NK-92 (cell line): ENCODE results near the gene SEC22A.
A peak's percentile ranks its signal among the peaks of the same experiment; 100 is the strongest.

Source experiments
- DNase-seq: peaks from one replicate; lab custom pipeline; 2025; ENCODE audit not compliant: unreplicated experiment; lab: John Stamatoyannopoulos, UW

Gene SEC22A, protein sequence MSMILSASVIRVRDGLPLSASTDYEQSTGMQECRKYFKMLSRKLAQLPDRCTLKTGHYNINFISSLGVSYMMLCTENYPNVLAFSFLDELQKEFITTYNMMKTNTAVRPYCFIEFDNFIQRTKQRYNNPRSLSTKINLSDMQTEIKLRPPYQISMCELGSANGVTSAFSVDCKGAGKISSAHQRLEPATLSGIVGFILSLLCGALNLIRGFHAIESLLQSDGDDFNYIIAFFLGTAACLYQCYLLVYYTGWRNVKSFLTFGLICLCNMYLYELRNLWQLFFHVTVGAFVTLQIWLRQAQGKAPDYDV

DNA sequence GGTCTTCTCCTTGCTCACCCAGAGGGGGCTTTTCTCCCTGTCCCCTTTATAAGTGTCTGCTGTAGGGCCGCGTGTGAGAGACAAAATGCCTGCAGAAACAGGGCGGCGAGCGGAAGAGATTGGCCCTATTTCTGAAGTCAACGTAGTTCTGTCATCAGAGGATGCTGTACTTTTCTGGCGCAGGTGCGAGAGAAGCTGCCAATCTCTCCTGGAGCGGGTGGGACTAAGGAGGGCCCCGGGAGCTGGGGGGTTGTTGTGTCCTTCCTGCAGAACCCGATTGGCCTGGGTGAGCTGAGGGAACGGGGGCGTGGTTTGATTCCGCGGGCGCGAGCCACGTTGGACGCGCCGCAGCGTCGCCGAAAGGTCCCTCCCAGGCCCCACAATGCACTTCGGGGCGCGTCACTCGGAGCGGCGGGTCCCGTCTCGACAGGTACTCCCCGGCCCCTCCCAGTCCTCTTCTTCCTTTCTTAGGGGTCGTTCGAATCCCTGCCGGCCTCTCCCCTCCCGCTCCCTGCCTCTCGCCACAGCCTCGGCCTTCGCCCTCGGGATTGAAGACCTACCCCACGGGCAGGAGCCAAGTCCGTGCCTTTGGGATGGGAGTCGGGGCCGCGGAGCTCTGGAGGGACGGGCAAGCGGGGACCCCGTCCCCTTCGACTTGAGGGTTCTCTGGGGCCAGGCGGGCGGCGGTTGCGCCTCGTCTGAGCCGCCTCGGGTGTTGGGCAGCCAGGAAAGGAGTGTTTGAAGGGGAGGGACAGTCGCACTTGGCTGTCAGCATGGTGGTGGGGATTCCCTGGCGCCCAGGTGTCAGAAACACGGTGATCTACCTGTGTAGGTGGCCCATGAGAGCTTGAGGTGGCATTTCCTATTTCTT, at the start of gene SEC22A:
TSS of gene SEC22A (plus strand) at position 387 of the 871 bp plus-strand sequence. CDS start 7,275 bp downstream, outside the sequence.
- peak; percentile 86 for DNase-seq

DNA sequence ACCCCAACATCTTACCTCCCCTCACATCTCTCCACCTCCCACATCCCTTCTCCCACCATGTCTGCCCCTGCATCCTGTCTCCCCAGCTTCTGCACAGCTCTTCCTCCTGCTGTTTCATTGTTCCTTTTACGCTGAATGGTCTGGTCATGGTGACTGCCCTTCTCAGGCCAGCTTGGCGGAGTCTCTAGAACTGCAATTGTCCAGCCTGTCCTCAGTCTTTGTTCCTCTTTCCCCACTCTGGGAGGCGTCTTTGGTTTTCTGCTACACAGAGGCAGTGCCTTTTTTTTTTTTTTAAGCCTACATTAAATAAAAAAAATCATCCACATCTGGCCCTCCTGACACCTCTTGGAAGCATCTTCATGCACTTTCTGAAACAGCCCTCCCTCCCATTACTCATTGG, 49.1 kb upstream of the SEC22A start:
- DNase-seq: no peak

DNA sequence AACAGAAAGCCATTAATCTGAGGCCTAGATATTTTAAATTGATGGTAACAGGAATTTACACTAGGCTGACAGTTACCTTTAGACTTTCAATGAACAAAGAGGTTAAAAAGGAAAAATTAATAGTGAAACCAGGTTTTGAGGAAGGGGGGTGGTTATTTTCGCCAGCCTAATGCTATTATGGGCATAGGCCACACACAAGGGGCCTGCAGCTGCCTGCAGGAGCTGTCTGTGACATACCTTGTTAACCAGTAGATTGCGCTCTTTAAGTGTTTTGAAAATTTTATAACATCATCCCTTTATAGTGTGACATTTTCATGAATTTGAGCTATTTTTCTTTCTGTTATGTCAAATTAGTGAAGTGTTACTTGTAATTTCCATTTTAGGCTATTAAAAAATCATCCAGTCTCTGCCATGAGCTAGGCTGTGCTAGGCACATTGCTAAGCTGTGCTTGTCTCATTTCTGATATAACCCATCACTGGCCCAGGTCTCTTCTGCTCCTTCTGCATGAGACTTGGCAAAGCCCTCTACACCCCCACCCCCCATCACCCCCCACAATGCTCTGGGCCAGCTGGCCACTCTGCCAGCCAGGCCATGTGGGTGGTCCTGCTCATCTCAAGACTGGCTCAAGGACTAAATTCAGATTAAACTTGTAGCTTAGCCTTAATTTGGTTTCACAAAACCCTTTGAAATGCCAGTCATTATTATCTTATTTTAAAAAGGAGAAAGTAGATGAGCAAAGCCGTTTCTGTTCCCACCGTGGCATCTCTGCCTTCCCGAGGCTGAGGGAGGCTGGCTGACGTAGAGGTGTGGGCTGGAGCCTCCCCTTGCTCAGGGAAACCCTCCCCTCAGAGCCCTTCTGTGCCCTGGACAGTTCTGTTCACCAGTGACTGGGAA, 48.4 kb upstream of the SEC22A start:
- no peak for DNase-seq

DNA sequence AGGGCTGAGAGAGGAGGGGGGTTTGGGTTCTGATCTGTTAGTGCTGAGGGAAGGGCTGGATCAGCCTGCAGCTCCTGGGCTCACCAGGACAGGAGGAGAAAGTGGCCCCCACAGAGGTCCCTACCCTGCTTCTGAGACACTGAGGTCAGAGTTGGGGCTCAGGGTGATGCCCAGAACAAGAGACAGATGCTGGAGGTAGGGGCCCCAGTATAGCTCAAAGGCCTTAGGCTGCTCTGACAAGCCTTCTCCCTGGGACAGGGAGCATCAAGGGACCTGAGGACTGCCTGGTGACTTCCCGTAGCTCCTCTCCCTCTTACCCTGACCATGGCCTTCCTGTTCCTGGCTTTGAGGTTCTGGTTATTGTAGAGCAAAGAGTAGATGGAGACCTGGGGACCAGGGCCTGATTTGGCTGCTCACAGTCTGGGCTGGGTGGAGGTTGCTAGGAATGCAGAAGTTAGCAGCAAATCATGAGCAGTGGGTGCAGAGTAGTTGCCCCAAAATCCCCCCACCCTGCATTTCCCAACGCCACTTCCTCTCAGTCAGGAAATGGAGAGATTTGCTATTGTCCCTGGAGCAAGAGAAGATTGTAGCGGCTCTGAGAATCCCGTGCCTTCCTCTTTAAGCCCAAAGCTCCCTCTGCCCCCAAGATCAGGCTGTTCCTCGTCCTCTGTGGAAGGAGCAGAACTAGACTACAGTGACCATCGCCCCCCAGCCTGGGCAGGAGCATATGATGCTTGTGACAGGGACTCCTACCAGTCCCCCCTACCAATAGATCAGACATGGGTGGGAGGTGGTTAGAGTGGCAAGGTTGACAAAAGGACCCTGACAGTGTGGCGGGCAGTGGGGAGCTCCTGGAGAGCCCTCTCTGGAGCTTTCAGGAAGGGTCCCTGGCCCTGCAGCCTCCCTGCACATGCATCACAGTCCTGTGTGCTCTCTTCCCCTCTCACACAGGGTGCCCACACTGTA, 47.4 kb upstream of the SEC22A start:
- no peak for DNase-seq

DNA sequence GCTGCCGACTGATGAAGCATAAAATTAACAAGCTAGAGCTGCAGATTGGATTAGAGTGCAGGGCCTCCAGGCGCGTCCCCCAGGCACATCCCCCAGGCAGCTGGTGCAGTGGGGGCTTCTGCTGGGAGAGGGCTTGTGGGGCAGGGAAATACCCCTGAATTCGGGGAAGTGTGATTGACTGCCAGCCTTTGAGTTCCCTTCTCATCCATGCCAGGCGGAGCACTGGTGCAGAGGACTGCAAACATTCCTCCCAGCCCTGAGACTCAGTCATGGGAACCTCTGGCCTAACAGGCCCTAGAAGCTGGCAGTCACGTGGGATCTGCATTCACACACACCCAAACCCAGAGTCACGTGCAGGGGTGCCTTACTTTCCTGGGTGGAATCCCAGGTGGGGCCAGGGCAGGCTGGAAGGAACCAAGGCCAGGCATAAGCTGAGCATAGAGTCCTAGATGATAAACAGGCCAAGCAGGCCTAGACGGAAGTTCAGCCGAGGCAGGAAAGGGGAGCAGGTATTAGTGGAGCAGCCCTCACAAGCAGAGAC, 46.2 kb upstream of the SEC22A start:
- DNase-seq: no peak

DNA sequence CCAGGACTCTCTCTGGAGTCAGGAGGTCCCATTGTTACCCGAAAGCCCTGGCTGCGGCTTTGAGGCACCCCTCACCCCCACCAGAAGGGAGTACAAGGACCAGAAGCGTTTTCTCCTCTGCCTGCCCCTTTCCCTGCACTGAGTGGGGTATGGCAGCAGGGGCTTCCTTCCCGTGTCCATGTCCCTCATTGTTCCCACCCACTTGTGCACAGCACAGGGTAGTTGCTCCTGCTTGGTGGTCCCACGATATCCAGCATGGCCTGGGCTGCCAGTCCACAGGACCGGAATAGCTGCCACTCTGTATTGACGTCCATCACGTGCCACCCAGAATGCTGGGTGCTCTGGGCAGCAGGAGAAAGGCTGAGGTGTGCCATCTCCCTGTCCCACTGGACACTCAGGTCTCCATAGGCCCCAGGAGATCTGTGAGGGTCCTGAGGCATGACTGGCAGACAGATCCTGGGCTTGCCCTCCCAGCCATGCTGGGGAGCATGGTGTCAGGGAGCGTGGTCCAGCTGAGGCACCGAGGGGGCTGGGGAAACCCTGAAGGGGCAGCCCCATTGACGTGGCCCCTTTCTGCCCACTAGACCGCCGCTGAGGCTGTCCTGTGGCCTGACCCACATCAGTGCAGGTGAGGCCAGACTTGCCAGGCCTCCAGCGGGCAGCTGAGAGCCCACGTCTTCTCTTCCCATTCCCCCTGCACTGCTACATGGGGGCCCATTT, 45.3 kb upstream of the SEC22A start:
- no peak for DNase-seq

DNA sequence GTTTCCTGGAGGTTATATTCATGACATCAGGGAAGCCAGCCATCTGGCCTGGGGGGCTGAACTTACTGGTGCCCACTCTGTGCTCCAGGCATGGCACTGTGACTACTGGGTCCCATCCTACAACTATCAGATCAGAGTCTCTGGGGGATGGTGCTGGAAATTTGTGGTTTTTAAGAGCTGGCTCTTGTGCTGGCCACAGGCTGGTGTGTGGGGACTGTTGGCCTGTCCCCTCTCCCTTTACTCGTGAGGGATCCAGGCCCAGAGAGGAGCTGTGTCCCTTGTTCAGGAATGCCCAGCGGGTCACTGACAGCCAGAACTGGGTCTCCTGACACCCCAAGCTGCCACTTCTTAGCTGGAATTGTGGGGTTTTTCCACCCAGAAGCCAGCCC, 44.5 kb upstream of the SEC22A start:
- no peak for DNase-seq

DNA sequence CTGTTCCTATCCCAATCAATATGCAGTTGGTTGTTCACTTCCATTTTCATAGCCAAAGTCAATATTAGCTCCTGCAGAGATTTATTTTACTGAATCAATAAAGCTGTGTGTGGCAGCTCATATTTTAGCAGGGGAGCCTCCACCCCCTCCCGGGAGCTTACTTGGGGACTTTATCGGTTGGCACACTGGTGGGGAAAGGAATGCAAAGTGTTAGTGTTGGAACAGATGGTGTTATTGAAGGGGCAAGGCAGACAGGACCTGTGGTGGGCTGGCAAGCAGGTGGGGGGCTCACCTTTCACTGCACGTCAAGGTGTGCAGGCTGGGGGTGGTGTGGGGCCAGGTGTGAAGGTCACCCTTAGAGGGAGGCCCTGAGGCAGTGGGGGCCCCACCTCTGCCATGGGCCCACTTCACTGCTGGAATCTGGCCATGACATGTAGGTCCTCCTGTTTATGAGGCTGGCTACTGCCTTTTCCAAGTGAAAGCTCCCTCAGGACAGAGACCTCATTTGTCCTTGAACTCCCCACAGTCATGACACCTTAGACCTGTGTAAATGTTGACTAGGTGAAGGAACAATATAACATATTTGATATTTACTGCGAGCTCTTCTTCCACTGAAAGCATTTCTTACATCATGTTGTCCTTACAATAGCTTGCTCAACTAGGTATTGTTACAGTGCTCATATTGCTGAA, 44.0 kb upstream of the SEC22A start:
- no peak for DNase-seq

DNA sequence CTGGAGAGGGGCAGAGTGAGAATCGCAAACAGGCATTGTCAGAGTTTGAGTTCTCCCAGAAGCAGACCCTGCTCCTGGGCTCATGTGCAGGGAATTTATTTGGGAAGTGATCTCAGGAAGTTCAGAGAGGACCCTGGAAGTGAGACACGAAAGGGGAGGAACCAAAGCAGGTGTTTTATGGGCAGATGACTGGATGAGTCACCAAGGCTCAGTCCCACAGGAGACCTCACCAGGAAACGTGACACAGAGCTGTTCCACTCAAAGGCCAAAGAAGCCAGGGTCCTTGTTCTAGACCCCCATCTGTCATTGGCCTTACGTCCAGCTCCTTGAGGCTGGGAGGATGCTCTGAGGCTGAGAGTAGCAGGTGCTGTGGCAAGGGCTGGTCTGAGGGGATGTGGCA, 43.4 kb upstream of the SEC22A start:
- DNase-seq: no peak

DNA sequence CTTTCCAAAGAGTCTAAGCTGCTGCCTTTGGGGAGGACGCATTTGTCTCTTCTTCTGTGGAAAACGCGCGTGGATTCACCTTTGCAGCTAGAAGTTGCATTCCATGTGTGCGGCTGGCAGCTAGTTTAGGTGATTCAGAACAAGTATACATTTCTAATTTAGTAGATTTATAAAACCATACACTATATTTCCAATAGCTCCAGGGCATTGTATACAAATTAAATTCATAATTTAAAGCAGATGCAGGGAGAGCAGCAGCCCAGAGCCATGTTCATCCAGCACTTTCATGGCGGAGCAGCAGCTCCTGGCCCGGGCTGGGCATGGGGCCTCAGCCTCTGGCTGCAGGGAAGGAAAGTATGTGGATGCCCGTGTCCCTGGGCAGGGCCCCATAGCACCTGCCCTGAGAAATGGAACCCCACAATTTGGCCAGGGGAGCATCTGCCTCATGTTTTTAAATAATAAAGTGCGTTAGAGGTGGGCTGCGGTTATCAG, 42.8 kb upstream of the SEC22A start:
- DNase-seq: no peak

DNA sequence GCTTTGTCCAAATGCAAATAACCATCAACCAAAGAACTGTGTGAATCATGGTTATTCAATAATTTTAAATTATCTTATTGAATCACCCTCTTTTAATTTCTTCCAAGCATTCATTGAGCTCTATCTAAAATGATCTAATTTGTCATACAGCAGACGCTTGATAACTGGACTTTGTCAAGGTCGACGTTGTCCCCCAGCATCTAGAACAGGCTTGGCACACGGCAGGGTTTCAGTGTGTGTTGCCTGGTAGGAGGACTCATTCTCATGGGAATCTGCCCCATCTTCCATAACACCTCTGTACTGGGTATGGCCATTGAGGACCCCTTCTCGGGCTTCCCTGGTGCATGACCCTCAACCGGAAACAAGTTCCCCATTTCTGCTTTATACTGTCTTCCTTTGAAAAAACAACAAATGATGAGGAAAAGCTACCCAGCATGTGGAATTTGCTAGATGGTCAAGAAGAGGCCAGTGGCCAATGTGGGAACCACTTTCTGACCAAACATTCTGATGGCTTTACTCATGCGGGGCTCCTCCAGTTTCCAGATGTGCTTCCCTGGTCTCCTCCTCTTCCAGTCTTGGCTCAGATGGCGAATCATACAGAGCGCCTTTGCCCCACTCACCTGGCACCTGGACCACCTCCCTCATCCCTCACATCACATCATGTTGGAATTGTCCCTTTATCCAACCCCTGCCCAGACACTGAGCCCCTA, 41.7 kb upstream of the SEC22A start:
- DNase-seq: no peak

DNA sequence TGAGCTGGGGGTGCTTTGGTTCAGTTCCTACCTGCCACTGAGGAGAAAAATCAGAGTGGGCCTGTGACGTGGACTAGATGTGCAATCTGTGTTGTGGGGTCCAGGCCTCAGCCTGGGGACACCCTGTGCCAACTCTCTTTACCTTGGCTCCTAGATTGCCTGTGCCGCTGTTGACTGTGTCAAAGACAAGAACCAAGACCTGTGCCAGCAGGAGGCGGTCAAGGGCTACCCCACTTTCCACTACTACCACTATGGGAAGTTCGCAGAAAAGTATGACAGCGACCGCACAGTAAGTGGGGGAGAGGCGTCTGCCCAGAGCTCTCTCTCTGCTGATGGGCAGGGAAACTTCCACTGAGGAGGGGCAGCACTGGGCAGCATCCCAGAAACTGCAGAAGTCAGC, 40.6 kb upstream of the SEC22A start:
- no peak for DNase-seq

DNA sequence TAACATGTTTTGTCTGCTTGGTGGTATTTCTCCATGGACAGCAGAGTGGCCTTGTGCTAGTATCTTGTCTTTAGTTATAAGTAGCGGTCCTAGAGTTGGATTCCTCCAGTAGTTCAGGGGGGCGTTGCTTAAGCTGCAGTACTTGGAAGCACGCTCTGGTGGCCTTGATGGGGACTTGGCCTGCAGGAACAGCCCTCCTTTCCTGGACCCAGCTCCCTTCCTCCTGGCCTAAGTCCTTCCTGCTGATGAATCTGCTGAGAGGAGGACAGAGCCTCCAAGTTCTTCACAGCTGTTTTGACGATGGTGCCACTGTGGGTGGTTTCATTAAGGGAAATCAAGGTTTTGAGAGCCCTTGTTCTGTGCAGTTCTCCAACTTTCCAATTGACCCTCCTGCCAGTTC, 38.6 kb upstream of the SEC22A start:
- DNase-seq: no peak

DNA sequence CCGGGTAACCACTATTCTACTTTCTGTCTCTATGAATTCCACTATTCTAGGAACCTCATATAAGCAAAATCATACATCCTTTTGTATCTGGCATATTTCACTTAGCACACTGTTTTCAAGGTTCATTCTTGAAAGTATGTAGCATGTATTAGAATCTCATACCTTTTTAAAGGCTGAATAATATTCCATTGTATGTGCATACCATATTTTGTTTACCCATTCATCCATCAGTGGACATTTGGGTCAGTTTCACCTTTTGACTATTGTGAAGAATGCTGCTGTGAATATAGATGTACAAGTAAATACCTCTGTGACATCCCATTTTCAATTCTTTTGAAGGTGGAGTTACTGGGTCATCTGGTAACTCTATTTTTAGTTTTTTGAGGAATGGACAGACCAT, 36.6 kb upstream of the SEC22A start:
- DNase-seq: no peak

DNA sequence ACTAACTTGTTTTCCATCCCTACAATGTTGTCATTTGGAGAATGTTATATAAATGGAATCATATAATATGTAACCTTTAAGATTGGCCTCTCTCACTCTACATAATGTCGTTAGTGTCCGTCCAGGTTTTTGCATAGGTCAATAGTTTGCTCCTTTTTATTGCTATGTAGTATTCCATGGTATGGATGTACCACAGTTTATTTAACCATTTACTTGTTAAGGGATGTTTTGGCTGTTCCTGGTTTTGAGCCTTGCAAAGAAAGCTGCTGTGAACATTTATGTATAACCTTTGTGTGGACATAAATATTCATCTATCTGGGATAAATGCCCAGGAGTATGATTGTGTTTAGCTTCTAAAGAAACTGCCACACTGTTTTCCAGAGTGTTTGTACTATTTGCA, 34.1 kb upstream of the SEC22A start:
- DNase-seq: no peak

DNA sequence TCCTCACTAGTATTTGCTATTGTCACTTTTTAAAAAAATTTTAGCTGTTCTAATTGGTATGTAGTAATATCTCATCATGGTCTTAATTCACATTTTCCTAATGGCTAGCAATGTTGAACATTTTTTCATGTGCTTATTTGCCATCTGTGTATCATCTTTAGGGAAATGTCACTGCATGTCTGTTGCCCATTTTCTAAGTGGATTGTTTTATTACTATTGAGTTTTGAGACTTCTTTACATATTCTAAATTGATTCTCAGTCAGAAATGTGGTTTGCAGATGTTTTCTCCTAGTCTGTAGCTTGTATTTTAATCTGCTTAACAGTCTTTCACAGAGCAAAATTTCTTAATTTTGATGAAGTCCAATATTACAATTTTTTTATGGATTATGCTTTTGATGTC, 33.6 kb upstream of the SEC22A start:
- no peak for DNase-seq

DNA sequence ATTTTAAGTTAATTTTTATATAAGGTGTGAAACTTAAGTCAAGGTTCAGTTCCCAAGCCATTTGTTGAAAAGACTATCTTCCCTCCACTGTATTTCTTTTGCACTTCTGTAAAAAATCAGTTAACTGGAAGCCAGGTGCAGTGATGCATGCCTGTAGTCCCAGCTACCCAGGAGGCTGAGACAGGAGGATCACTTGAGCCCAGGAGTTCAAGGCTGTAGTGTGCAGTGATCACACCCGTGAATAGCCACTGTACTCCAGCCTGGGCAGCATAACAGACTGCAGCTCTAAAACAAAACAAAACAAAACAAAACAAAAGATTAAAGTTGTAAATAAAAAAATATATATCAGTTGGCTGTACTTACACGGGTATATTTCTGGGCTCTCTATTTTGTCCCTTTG, 33.1 kb upstream of the SEC22A start:
- DNase-seq: no peak

DNA sequence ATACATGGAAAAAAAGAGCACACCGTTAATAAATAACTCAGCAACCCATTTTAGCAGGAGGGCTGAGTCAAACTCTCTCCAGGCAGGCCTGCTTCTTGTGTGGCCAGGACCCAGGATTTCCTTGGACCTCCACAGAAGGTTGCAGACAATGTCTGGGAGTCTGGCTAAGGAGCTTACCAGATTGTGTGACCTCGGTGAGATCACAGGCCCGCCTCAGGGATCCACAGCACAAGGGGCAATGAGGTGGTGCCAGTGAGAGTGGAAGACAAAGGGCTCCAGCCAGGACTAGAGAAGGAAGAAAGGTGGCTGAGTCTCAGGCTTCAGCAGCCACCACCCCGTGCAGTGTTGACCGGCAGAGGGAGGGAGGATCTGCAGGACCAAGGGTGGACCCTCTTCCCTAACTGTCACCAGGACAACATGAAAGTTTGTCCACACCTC, 32.2 kb upstream of the SEC22A start:
- no peak for DNase-seq
